GM12878 (cell line): ENCODE results near the gene CUTA. TPM values are rescaled to one million over a fixed set of nuclear protein-coding genes. Genes with fewer than 3 reads are reported as not detected.

Source experiments
- ATAC-seq: fragments of 200-7000 bp; cut with Tn5 transposase; 3 replicates; pipeline ENCODE4 v1.9.1; 2020; ENCODE audit warnings: mild to moderate bottlenecking, moderate library complexity
- BruUV-seq: library from RNA; stranded (reverse); fragments of 400-500 nt; replicated peaks from 2 replicates; lab custom pipeline; 2021; lab: Mats Ljungman, UMichigan
- CTCF ChIA-PET: fragments of 300-600 bp; sonication (Branson Sonifier 250); formaldehyde crosslinking; extraction: SDS; loops from one replicate; lab custom pipeline; 2021; ENCODE audit warnings: inconsistent platforms; lab: Yijun Ruan, JAX
- POLR2A ChIA-PET: fragments of 350-600 bp; formaldehyde crosslinking; extraction: SDS; loops from one replicate; lab custom pipeline; 2021; ENCODE audit warnings: inconsistent platforms; lab: Charles Lee
- RAD21 ChIA-PET: fragments of 300-600 bp; sonication (Branson Sonifier 250); formaldehyde crosslinking; loops from one replicate; lab custom pipeline; 2023; ENCODE audit warnings: antibody characterized with exemption; ENCODE audit not compliant: unreplicated experiment; lab: Charles Lee
- SMC1A ChIA-PET: fragments of 300-600 bp; sonication (Branson Sonifier 250); formaldehyde crosslinking; loops from one replicate; lab custom pipeline; 2023; ENCODE audit not compliant: unreplicated experiment, uncharacterized antibody; lab: Charles Lee
- DNase-seq: peaks from one replicate; pipeline ENCODE4 v3.0.0-alpha.2; 2011; ENCODE audit warnings: low read depth, low spot score
- FAIRE-seq: peaks from 3 replicates; lab custom pipeline; 2011; peaks lifted over from hg19 to GRCh38; lab: Jason Lieb, UNC
- H2AFZ ChIP-seq: 2 replicates; pipeline ENCODE4 v1.6.0; 2011; ENCODE audit warnings: low read depth, low read length, control low read depth; ENCODE audit not compliant: control insufficient read depth
- H3K27ac ChIP-seq: 2 replicates; pipeline ENCODE4 v1.5.1; 2011; ENCODE audit warnings: control low read depth; ENCODE audit not compliant: control insufficient read depth, insufficient read depth
- H3K27me3 ChIP-seq, 2 experiments: replicated peaks in 1 of 2; 2 replicates each; pipeline versions ENCODE4 v1.6.0 to v1.6.1; 2011; ENCODE audit warnings: low read length in 1 of 2; ENCODE audit not compliant: control insufficient read depth in 2 of 2, insufficient read depth in 2 of 2
- H3K36me3 ChIP-seq, 2 experiments: 2 replicates each; pipeline ENCODE4 v1.5.1; 2011; ENCODE audit warnings: low read length in 1 of 2; ENCODE audit not compliant: control insufficient read depth in 2 of 2, insufficient read depth in 2 of 2
- H3K4me1 ChIP-seq: 2 replicates; pipeline ENCODE4 v1.6.1; 2011; ENCODE audit warnings: mild to moderate bottlenecking, low read length, moderate library complexity, mixed read lengths; ENCODE audit not compliant: control insufficient read depth, insufficient read depth
- H3K4me2 ChIP-seq: 2 replicates; pipeline ENCODE4 v1.6.0; 2011; ENCODE audit warnings: control low read depth; ENCODE audit not compliant: control insufficient read depth, insufficient read depth
- H3K4me3 ChIP-seq: fragments of 200-600 bp; sonication (generic); 2 replicates; pipeline ENCODE4 v1.5.1; 2016
- H3K79me2 ChIP-seq: 2 replicates; pipeline ENCODE4 v1.6.0; 2011; ENCODE audit warnings: low read length; ENCODE audit not compliant: control insufficient read depth, insufficient read depth
- H3K9ac ChIP-seq: 2 replicates; pipeline ENCODE4 v1.8.0; 2011; ENCODE audit warnings: low read length, control low read depth, mixed read lengths; ENCODE audit not compliant: control insufficient read depth, insufficient read depth
- H3K9me3 ChIP-seq: replicated peaks from 3 replicates; pipeline ENCODE4 v1.5.1; 2011; ENCODE audit warnings: mild to moderate bottlenecking, low read length; ENCODE audit not compliant: control insufficient read depth, insufficient read depth
- H4K20me1 ChIP-seq: 2 replicates; pipeline ENCODE4 v1.6.0; 2011; ENCODE audit not compliant: control insufficient read depth, insufficient read depth
- BHLHE40 ChIP-seq, 2 experiments: fragments of 450-650 bp in 1 of 2; IDR thresholded peaks; 2 replicates each; pipeline ENCODE4 v1.6.1; 2011 to 2017; ENCODE audit warnings: low read depth in 2 of 2, borderline replicate concordance in 1 of 2, improper control_type of control experiment in 1 of 2, low read length in 1 of 2, mild to moderate bottlenecking in 1 of 2
- CBFB ChIP-seq: IDR thresholded peaks from 2 replicates; pipeline ENCODE4 v1.6.1; 2016; ENCODE audit warnings: antibody characterized with exemption, low read depth
- CEBPB ChIP-seq, 2 experiments: fragments of 150-350 bp in 1 of 2; IDR thresholded peaks; 2 replicates each; pipeline ENCODE4 v1.6.1; 2012 to 2014; ENCODE audit warnings: low read depth in 2 of 2, low read length in 2 of 2, borderline replicate concordance in 1 of 2, inconsistent platforms in 1 of 2
- ETV6 ChIP-seq, 2 experiments: fragments of 450-650 bp in 1 of 2; IDR thresholded peaks in 1 of 2; conservative IDR thresholded peaks in 1 of 2; 2 replicates each; pipeline ENCODE4 v1.6.1; 2014; ENCODE audit warnings: antibody characterized with exemption in 1 of 2, borderline replicate concordance in 1 of 2, low read depth in 1 of 2, mild to moderate bottlenecking in 1 of 2, moderate library complexity in 1 of 2
- HDAC2 ChIP-seq: fragments of 200-600 bp; sonication (generic); IDR thresholded peaks from 2 replicates; pipeline ENCODE4 v1.6.1; 2017
- IKZF1 ChIP-seq: fragments of 450-650 bp; conservative IDR thresholded peaks from 2 replicates; pipeline ENCODE4 v1.6.1; 2017; ENCODE audit warnings: antibody characterized with exemption, mild to moderate bottlenecking
- KLF5 ChIP-seq: fragments of 450-650 bp; IDR thresholded peaks from 2 replicates; pipeline ENCODE4 v1.6.1; 2014; ENCODE audit warnings: mild to moderate bottlenecking; ENCODE audit not compliant: partially characterized antibody
- MTA3 ChIP-seq: IDR thresholded peaks from 2 replicates; pipeline ENCODE4 v1.6.1; 2012; ENCODE audit warnings: low read length, inconsistent platforms, borderline replicate concordance
- NBN ChIP-seq: fragments of 450-650 bp; IDR thresholded peaks from 2 replicates; pipeline ENCODE4 v1.6.1; 2016
- NR2C2 ChIP-seq: IDR thresholded peaks from 2 replicates; pipeline ENCODE4 v1.6.1; 2011; ENCODE audit warnings: borderline replicate concordance, low read depth; ENCODE audit not compliant: control insufficient read depth, insufficient read length
- NR2F1 ChIP-seq: fragments of 450-650 bp; conservative IDR thresholded peaks from 2 replicates; pipeline ENCODE4 v1.6.1; 2017; ENCODE audit warnings: mild to moderate bottlenecking
- RUNX3 ChIP-seq: IDR thresholded peaks from 2 replicates; pipeline ENCODE4 v1.6.1; 2012; ENCODE audit warnings: low read length, inconsistent platforms
- TCF12 ChIP-seq: IDR thresholded peaks from 2 replicates; pipeline ENCODE4 v1.6.1; 2011; ENCODE audit warnings: low read depth, mild to moderate bottlenecking, low read length
- WGBS: methylation state at CpG from one replicate; pipeline ENCODE4 v1.1.6; 2016; ENCODE audit warnings: low lambda C conversion rate; ENCODE audit not compliant: insufficient replicate concordance, insufficient coverage; ENCODE audit errors: missing lambda C conversion rate; 5-methylcytosine and 5-hydroxymethylcytosine counted together
- in situ Hi-C: fragments of 300-500 bp; cut with MboI; formaldehyde crosslinking; loops from 9 replicates; pipeline ENCODE4 v1.14.3; 2018; ENCODE audit warnings: mixed read lengths
- intact Hi-C: fragments of 100-400 bp; cut with micrococcal nuclease; formaldehyde crosslinking; loops from one replicate; pipeline ENCODE4 v1.14.2; 2022; ENCODE audit not compliant: unreplicated experiment
- polyA plus RNA-seq, 11 experiments: library from polyadenylated mRNA; depleted of rRNA in 4 of 11; unstranded in 6 of 11; stranded (reverse) in 5 of 11; fragments of >200 nt; fragmentation: Nextera tagmentation in 4 of 11; fragmentation: Illumina TruSeq in 1 of 11; extraction: Ambion mirVana in 4 of 11; extraction: Trizol in 1 of 11; gene quantifications; 1 replicate in 1 of 11; 2 replicates in 10 of 11; pipeline versions ENCODE4 v1.2.1 to v1.2.3, GENCODE V29; 2011 to 2016; ENCODE audit warnings: inconsistent platforms in 2 of 11, missing spikeins in 2 of 11, low read depth in 1 of 11
- total RNA-seq, 4 experiments: library from RNA; depleted of rRNA in 3 of 4; stranded (reverse); fragments of >200 nt in 3 of 4; fragmentation: Illumina TruSeq in 1 of 4; extraction: Trizol in 1 of 4; gene quantifications; 2 replicates each; pipeline versions ENCODE4 v1.2.1 to v1.2.3, GENCODE V29; 2013 to 2021
- TF ChIP-seq, protein P1 (sequence below): fragments of 450-650 bp; IDR thresholded peaks from 2 replicates; pipeline ENCODE4 v1.6.1; 2016; ENCODE audit warnings: mild to moderate bottlenecking
- TF ChIP-seq, protein P2 (sequence below): IDR thresholded peaks from 2 replicates; pipeline ENCODE4 v1.6.1; 2012; ENCODE audit warnings: low read depth, low read length, improper control_type of control experiment
- TF ChIP-seq, protein P3 (sequence below): fragments of 450-650 bp; conservative IDR thresholded peaks from 2 replicates; pipeline ENCODE4 v1.6.1; 2017; ENCODE audit warnings: mild to moderate bottlenecking, moderate library complexity

Gene CUTA
- total and polyA plus RNA-seq, 10 of the 15 experiments (the other 5 are each of a cell fraction or from before 2014, with no cell fraction given), result 102 to 293 (median 189) TPM

DNA sequence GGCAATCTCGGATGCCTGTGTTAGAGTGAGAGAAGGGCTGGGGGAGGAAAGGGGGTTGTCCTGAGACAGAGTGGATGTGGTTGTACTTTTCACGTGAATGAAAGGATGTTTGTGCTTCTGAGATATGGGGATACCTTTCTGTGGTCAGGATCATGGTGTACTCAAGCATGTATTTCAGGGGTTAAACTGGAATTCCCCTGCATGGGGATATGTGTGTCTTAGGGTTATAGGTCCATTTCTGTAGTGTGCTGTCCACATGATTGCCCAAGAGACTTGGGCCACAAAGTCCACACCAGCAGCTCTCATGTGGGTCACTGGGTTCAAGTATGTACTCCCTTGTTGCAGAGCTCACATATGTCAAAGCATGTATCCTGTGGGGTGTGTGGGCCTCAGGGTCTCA, 12.4 kb upstream of the CUTA start:
- ChIA-PET POLR2A (interaction anchor here (0.8 to 1.8 kb wide), 8 partner anchors 11 to 159 kb away, joined by 3 to 11 read pairs (median 3); partner anchors contain the start of genes BAK1, CUTA, RPS18 and SYNGAP1), SMC1A (interaction anchor here (0.6 to 1.7 kb wide), 11 partner anchors 11 to 159 kb away, joined by 3 to 7 read pairs (median 4); partner anchors contain the start of genes B3GALT4, RPS18, VPS52 and ZBTB22), CTCF (interaction anchor here (0.6 to 1.6 kb wide), 11 partner anchors 12 to 177 kb away, joined by 3 to 9 read pairs (median 3); partner anchors contain the start of genes CUTA and ZBTB9), RAD21 (interaction anchor here (0.6 to 2.6 kb wide), 9 partner anchors 12 to 190 kb away, joined by 3 to 10 read pairs (median 4); partner anchors contain the start of genes BAK1, CUTA, ITPR3 and PFDN6)
- ATAC-seq, result peak; percentile 5
- no peaks in the 10 kb centered on the region for H3K36me3 ChIP-seq
- FAIRE-seq, result no peak
- in situ Hi-C loops, result no loop called here
- H3K9me3 ChIP-seq, result no peaks in the 10 kb centered on the region
- peaks cover 6% of the 10 kb centered on the region for H3K79me2 ChIP-seq
- no peak for DNase-seq
- TF ChIP-seq NBN (no peak), KLF5 (no peak), RUNX3 (peak; percentile 81), CBFB (0 out of 2 replicates have a peak, but pooled peaks have one; percentile 17), NR2F1 (no peak), IKZF1 (0 out of 2 replicates have a peak, but pooled peaks have one; percentile 11), CEBPB (IDR thresholded peaks at IDR 0.05; ENCODE audit: borderline replicate concordance in 1 of 2, low read depth in 2 of 2, low read length in 2 of 2) (no peak), MTA3 (peak; percentile 64; the same call in 1 of the 2 replicates), TCF12 (no peak), BHLHE40 (IDR thresholded peaks at IDR 0.05; ENCODE audit: borderline replicate concordance in 1 of 2, low read depth in 2 of 2, low read length in 1 of 2) (peak; percentile 70 to 76), HDAC2 (no peak), ETV6 (conservative IDR thresholded peaks at IDR 0.05 in 1 of 2, IDR thresholded peaks at IDR 0.05 in 1 of 2; ENCODE audit: borderline replicate concordance in 1 of 2, low read depth in 1 of 2) (no peak), NR2C2 (no peak)
- TF ChIP-seq, protein P1, sequence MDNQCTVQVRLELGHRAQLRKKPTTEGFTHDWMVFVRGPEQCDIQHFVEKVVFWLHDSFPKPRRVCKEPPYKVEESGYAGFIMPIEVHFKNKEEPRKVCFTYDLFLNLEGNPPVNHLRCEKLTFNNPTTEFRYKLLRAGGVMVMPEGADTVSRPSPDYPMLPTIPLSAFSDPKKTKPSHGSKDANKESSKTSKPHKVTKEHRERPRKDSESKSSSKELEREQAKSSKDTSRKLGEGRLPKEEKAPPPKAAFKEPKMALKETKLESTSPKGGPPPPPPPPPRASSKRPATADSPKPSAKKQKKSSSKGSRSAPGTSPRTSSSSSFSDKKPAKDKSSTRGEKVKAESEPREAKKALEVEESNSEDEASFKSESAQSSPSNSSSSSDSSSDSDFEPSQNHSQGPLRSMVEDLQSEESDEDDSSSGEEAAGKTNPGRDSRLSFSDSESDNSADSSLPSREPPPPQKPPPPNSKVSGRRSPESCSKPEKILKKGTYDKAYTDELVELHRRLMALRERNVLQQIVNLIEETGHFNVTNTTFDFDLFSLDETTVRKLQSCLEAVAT, result no peak
- TF ChIP-seq, protein P2, sequence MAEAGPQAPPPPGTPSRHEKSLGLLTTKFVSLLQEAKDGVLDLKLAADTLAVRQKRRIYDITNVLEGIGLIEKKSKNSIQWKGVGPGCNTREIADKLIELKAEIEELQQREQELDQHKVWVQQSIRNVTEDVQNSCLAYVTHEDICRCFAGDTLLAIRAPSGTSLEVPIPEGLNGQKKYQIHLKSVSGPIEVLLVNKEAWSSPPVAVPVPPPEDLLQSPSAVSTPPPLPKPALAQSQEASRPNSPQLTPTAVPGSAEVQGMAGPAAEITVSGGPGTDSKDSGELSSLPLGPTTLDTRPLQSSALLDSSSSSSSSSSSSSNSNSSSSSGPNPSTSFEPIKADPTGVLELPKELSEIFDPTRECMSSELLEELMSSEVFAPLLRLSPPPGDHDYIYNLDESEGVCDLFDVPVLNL, result no peak
- TF ChIP-seq, protein P3, sequence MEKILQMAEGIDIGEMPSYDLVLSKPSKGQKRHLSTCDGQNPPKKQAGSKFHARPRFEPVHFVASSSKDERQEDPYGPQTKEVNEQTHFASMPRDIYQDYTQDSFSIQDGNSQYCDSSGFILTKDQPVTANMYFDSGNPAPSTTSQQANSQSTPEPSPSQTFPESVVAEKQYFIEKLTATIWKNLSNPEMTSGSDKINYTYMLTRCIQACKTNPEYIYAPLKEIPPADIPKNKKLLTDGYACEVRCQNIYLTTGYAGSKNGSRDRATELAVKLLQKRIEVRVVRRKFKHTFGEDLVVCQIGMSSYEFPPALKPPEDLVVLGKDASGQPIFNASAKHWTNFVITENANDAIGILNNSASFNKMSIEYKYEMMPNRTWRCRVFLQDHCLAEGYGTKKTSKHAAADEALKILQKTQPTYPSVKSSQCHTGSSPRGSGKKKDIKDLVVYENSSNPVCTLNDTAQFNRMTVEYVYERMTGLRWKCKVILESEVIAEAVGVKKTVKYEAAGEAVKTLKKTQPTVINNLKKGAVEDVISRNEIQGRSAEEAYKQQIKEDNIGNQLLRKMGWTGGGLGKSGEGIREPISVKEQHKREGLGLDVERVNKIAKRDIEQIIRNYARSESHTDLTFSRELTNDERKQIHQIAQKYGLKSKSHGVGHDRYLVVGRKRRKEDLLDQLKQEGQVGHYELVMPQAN, result no peak
- H3K4me3 ChIP-seq, result no peak overlapping the region
- no peak overlapping the region for H2AFZ ChIP-seq
- H4K20me1 ChIP-seq, result no peaks in the 10 kb centered on the region
- intact Hi-C loops, result no loop called here
- peak overlapping the region; percentile 93 for H3K4me2 ChIP-seq
- H3K27ac ChIP-seq, result peak overlapping the region; percentile 50
- peaks cover 47% of the 10 kb centered on the region for H3K4me1 ChIP-seq
- BruUV-seq, result no TSS peak
- H3K27me3 ChIP-seq, result no peaks in the 10 kb centered on the region
- 24% methylated on average over 2 of the region's 2 CpGs for WGBS
- H3K9ac ChIP-seq, result no peak overlapping the region
